GM12878 (cell line): Measurements from ENCODE around the gene FBXO3. TPM values are rescaled to one million over a fixed set of nuclear protein-coding genes. Genes with fewer than 3 reads are reported as not detected.

Experiments used
- ATAC-seq: fragments of 200-7000 bp; cut with Tn5 transposase; 3 replicates; pipeline ENCODE4 v1.9.1; 2020; ENCODE audit warnings: mild to moderate bottlenecking, moderate library complexity
- Bru-seq: library from RNA; stranded (reverse); fragments of 400-500 nt; gene quantifications from one replicate; lab custom pipeline; 2021; lab: Mats Ljungman, UMichigan
- BruChase-seq, 2 experiments: library from RNA; stranded (reverse); fragments of 400-500 nt; gene quantifications; one replicate each; lab custom pipeline; 2021; lab: Mats Ljungman, UMichigan
- BruUV-seq: library from RNA; stranded (reverse); fragments of 400-500 nt; replicated peaks from 2 replicates; lab custom pipeline; 2021; lab: Mats Ljungman, UMichigan
- CTCF ChIA-PET: fragments of 300-600 bp; sonication (Branson Sonifier 250); formaldehyde crosslinking; extraction: SDS; loops from one replicate; lab custom pipeline; 2021; ENCODE audit warnings: inconsistent platforms; lab: Yijun Ruan, JAX
- POLR2A ChIA-PET: fragments of 350-600 bp; formaldehyde crosslinking; extraction: SDS; loops from one replicate; lab custom pipeline; 2021; ENCODE audit warnings: inconsistent platforms; lab: Charles Lee
- RAD21 ChIA-PET: fragments of 300-600 bp; sonication (Branson Sonifier 250); formaldehyde crosslinking; loops from one replicate; lab custom pipeline; 2023; ENCODE audit warnings: antibody characterized with exemption; ENCODE audit not compliant: unreplicated experiment; lab: Charles Lee
- SMC1A ChIA-PET: fragments of 300-600 bp; sonication (Branson Sonifier 250); formaldehyde crosslinking; loops from one replicate; lab custom pipeline; 2023; ENCODE audit not compliant: unreplicated experiment, uncharacterized antibody; lab: Charles Lee
- DNase-seq: peaks from one replicate; pipeline ENCODE4 v3.0.0-alpha.2; 2011; ENCODE audit warnings: low read depth, low spot score
- FAIRE-seq: peaks from 3 replicates; lab custom pipeline; 2011; peaks lifted over from hg19 to GRCh38; lab: Jason Lieb, UNC
- H2AFZ ChIP-seq: 2 replicates; pipeline ENCODE4 v1.6.0; 2011; ENCODE audit warnings: low read depth, low read length, control low read depth; ENCODE audit not compliant: control insufficient read depth
- H3K27ac ChIP-seq: 2 replicates; pipeline ENCODE4 v1.5.1; 2011; ENCODE audit warnings: control low read depth; ENCODE audit not compliant: control insufficient read depth, insufficient read depth
- H3K27me3 ChIP-seq, 2 experiments: replicated peaks in 1 of 2; 2 replicates each; pipeline versions ENCODE4 v1.6.0 to v1.6.1; 2011; ENCODE audit warnings: low read length in 1 of 2; ENCODE audit not compliant: control insufficient read depth in 2 of 2, insufficient read depth in 2 of 2
- H3K36me3 ChIP-seq, 2 experiments: 2 replicates each; pipeline ENCODE4 v1.5.1; 2011; ENCODE audit warnings: low read length in 1 of 2; ENCODE audit not compliant: control insufficient read depth in 2 of 2, insufficient read depth in 2 of 2
- H3K4me1 ChIP-seq: 2 replicates; pipeline ENCODE4 v1.6.1; 2011; ENCODE audit warnings: mild to moderate bottlenecking, low read length, moderate library complexity, mixed read lengths; ENCODE audit not compliant: control insufficient read depth, insufficient read depth
- H3K4me2 ChIP-seq: 2 replicates; pipeline ENCODE4 v1.6.0; 2011; ENCODE audit warnings: control low read depth; ENCODE audit not compliant: control insufficient read depth, insufficient read depth
- H3K4me3 ChIP-seq: fragments of 200-600 bp; sonication (generic); 2 replicates; pipeline ENCODE4 v1.5.1; 2016
- H3K79me2 ChIP-seq: 2 replicates; pipeline ENCODE4 v1.6.0; 2011; ENCODE audit warnings: low read length; ENCODE audit not compliant: control insufficient read depth, insufficient read depth
- H3K9ac ChIP-seq: 2 replicates; pipeline ENCODE4 v1.8.0; 2011; ENCODE audit warnings: low read length, control low read depth, mixed read lengths; ENCODE audit not compliant: control insufficient read depth, insufficient read depth
- H3K9me3 ChIP-seq: replicated peaks from 3 replicates; pipeline ENCODE4 v1.5.1; 2011; ENCODE audit warnings: mild to moderate bottlenecking, low read length; ENCODE audit not compliant: control insufficient read depth, insufficient read depth
- H4K20me1 ChIP-seq: 2 replicates; pipeline ENCODE4 v1.6.0; 2011; ENCODE audit not compliant: control insufficient read depth, insufficient read depth
- ASH2L ChIP-seq: fragments of 300-600, 200-600 bp; sonication (generic); IDR thresholded peaks from 2 replicates; pipeline ENCODE4 v1.6.1; 2017; ENCODE audit warnings: low read depth, mild to moderate bottlenecking, borderline replicate concordance
- BHLHE40 ChIP-seq, 2 experiments: fragments of 450-650 bp in 1 of 2; IDR thresholded peaks; 2 replicates each; pipeline ENCODE4 v1.6.1; 2011 to 2017; ENCODE audit warnings: low read depth in 2 of 2, borderline replicate concordance in 1 of 2, improper control_type of control experiment in 1 of 2, low read length in 1 of 2, mild to moderate bottlenecking in 1 of 2
- CREM ChIP-seq: IDR thresholded peaks from 2 replicates; pipeline ENCODE4 v1.6.1; 2014; ENCODE audit warnings: antibody characterized with exemption, low read depth
- EGR1 ChIP-seq, 2 experiments: IDR thresholded peaks; 1 replicate in 1 of 2; 2 replicates in 1 of 2; pipeline ENCODE4 v1.6.1; 2011 to 2012; ENCODE audit warnings: low read depth in 2 of 2, low read length in 2 of 2, borderline replicate concordance in 1 of 2, mild to moderate bottlenecking in 1 of 2, moderate library complexity in 1 of 2
- HDAC2 ChIP-seq: fragments of 200-600 bp; sonication (generic); IDR thresholded peaks from 2 replicates; pipeline ENCODE4 v1.6.1; 2017
- POLR2A ChIP-seq: IDR thresholded peaks from 2 replicates; pipeline ENCODE4 v1.6.1; 2011; ENCODE audit warnings: low read depth, mild to moderate bottlenecking, low read length
- POLR2AphosphoS5 ChIP-seq: IDR thresholded peaks from 2 replicates; pipeline ENCODE4 v1.6.1; 2011; ENCODE audit warnings: mild to moderate bottlenecking, low read length, inconsistent platforms
- POU2F2 ChIP-seq: IDR thresholded peaks from 3 replicates; pipeline ENCODE4 v1.6.1; 2011; ENCODE audit warnings: low read depth, mild to moderate bottlenecking, low read length, borderline replicate concordance
- TAF1 ChIP-seq: IDR thresholded peaks from 2 replicates; pipeline ENCODE4 v1.6.1; 2011; ENCODE audit warnings: mild to moderate bottlenecking, low read depth, low read length, borderline replicate concordance
- USF1 ChIP-seq: IDR thresholded peaks from 2 replicates; pipeline ENCODE4 v1.6.1; 2011; ENCODE audit warnings: borderline replicate concordance, low read depth, mild to moderate bottlenecking, moderate library complexity, mixed read lengths, low read length; ENCODE audit not compliant: insufficient read depth; ENCODE audit errors: extremely low read length
- ZBTB40 ChIP-seq: fragments of 450-650 bp; IDR thresholded peaks from 2 replicates; pipeline ENCODE4 v1.6.1; 2016; ENCODE audit warnings: mild to moderate bottlenecking, moderate library complexity, borderline replicate concordance
- WGBS: methylation state at CpG from one replicate; pipeline ENCODE4 v1.1.6; 2016; ENCODE audit warnings: low lambda C conversion rate; ENCODE audit not compliant: insufficient replicate concordance, insufficient coverage; ENCODE audit errors: missing lambda C conversion rate; 5-methylcytosine and 5-hydroxymethylcytosine counted together
- in situ Hi-C: fragments of 300-500 bp; cut with MboI; formaldehyde crosslinking; loops from 9 replicates; pipeline ENCODE4 v1.14.3; 2018; ENCODE audit warnings: mixed read lengths
- intact Hi-C: fragments of 100-400 bp; cut with micrococcal nuclease; formaldehyde crosslinking; loops from one replicate; pipeline ENCODE4 v1.14.2; 2022; ENCODE audit not compliant: unreplicated experiment
- long read RNA-seq, 2 experiments: library from polyadenylated mRNA; unstranded; transcript quantifications; one replicate each; pipeline ENCODE4 v2.0.0, GENCODE V29; 2019 to 2020
- polyA minus RNA-seq, 3 experiments: library from RNA; depleted of rRNA, polyadenylated mRNA; stranded (reverse); fragments of >200 nt; gene quantifications; 2 replicates each; pipeline ENCODE4 v1.2.3, GENCODE V29; 2011
- polyA plus RNA-seq, 11 experiments: library from polyadenylated mRNA; depleted of rRNA in 4 of 11; unstranded in 6 of 11; stranded (reverse) in 5 of 11; fragments of >200 nt; fragmentation: Nextera tagmentation in 4 of 11; fragmentation: Illumina TruSeq in 1 of 11; extraction: Ambion mirVana in 4 of 11; extraction: Trizol in 1 of 11; gene quantifications; 1 replicate in 1 of 11; 2 replicates in 10 of 11; pipeline versions ENCODE4 v1.2.1 to v1.2.3, GENCODE V29; 2011 to 2016; ENCODE audit warnings: inconsistent platforms in 2 of 11, missing spikeins in 2 of 11, low read depth in 1 of 11
- total RNA-seq, 4 experiments: library from RNA; depleted of rRNA in 3 of 4; stranded (reverse); fragments of >200 nt in 3 of 4; fragmentation: Illumina TruSeq in 1 of 4; extraction: Trizol in 1 of 4; gene quantifications; 2 replicates each; pipeline versions ENCODE4 v1.2.1 to v1.2.3, GENCODE V29; 2013 to 2021

FBXO3 gene
- total RNA-seq (2013; cell fraction: nucleolus; rRNA removed) = 52.3 and 56.3 TPM in 2 replicates
- total RNA-seq (2014; rRNA removed) (10.4 and 11.1 TPM in 2 replicates), total RNA-seq (2014; rRNA removed; fragmentation: Illumina TruSeq; extraction: Trizol) (11.6 and 13.2 TPM in 2 replicates), total RNA-seq (2021) (9.2 and 11.3 TPM in 2 replicates), polyA plus RNA-seq (2011; rRNA removed) (33.4 and 45.2 TPM in 2 replicates), polyA plus RNA-seq (2014; fragmentation: Illumina TruSeq; extraction: Trizol) (14.5 and 23.5 TPM in 2 replicates), polyA plus RNA-seq (2014; fragmentation: Nextera tagmentation; extraction: Ambion mirVana) (10 to 100 TPM; 12.4 to 27.1 TPM), polyA plus RNA-seq (2014; rRNA removed) (8.5 and 8.9 TPM in 2 replicates), polyA plus RNA-seq (2016; fragmentation: Nextera tagmentation; extraction: Ambion mirVana) (10 to 100 TPM; 20.4 to 24.3 TPM), polyA minus RNA-seq (2011; rRNA and poly(A)+ RNA removed) (22.4 and 30.6 TPM in 2 replicates), Bru-seq, nascent RNA (percentile 85 among the genes with signal in this experiment), BruChase-seq, experiment 1, labeled RNA remaining after a 6-hour chase (percentile 76 among the genes with signal in this experiment), BruChase-seq, experiment 2, labeled RNA remaining after a 2-hour chase (percentile 84 among the genes with signal in this experiment)
- 7.7 TPM for polyA plus RNA-seq (2011; ENCODE audit: low read depth)
- 14.1 and 16.6 TPM in 2 replicates for polyA plus RNA-seq (2011; cell fraction: cytosol; rRNA removed)
- polyA plus RNA-seq (2011; cell fraction: nucleus; rRNA removed) = 21.6 and 31.0 TPM in 2 replicates
- polyA plus RNA-seq (2012) = 7.2 and 10.3 TPM in 2 replicates
- 9.7 and 13.2 TPM in 2 replicates for polyA minus RNA-seq (2011; cell fraction: cytosol; rRNA and poly(A)+ RNA removed)
- 24.4 and 30.0 TPM in 2 replicates for polyA minus RNA-seq (2011; cell fraction: nucleus; rRNA and poly(A)+ RNA removed)
- long read RNA-seq, experiment 1, transcript FBXO3-201 (11 exons, 2,397 nt) = major isoform, 5 of 15 reads
- long read RNA-seq, experiment 1, partial matches to known transcripts = 0 of 15 reads
- long read RNA-seq, experiment 1, other reads (novel, unspliced or antisense) = 8 of 15 reads
- long read RNA-seq, experiment 2, transcript FBXO3-201 (11 exons, 2,397 nt) = major isoform, 68 of 134 reads
- long read RNA-seq, experiment 2, transcript FBXO3-202 (10 exons, 1,672 nt) = minor isoform, 33 of 134 reads
- long read RNA-seq, experiment 2, partial matches to known transcripts = 3 of 134 reads
- long read RNA-seq, experiment 2, other reads (novel, unspliced or antisense) = 30 of 134 reads

GRCh38 chr11:33773987-33774735, at the start of gene FBXO3:
TSS of gene FBXO3 (minus strand) at chr11:33774520. CDS start at chr11:33774497, 23 bp downstream.
- H3K27me3 ChIP-seq = no peaks in the 10 kb centered on the region
- DNase-seq (no peak), ATAC-seq (peak; percentile 88), FAIRE-seq (no peak)
- peak within 1 kb of the TSS; percentile 97 for H3K4me2 ChIP-seq
- WGBS = under 1% methylated on average over 55 of the region's 64 CpGs
- H3K4me3 ChIP-seq = peak within 1 kb of the TSS; percentile 96
- H3K79me2 ChIP-seq = peaks cover 3% of the 10 kb centered on the region
- no peaks in the 10 kb centered on the region for H3K9me3 ChIP-seq
- H4K20me1 ChIP-seq = peaks cover 2% of the 10 kb centered on the region; the same call in 1 of the 2 replicates
- POLR2A ChIA-PET = interaction anchor here (0.6 to 1.5 kb wide), 10 partner anchors 8 to 735 kb away, joined by 3 to 6 read pairs (median 3); partner anchors contain the start of gene TCP11L1
- intact Hi-C loops (loop anchor here (10.0 kb wide), 1 partner anchor 461 kb away; no protein-coding TSS in a partner anchor), in situ Hi-C loops (no loop called here)
- H3K4me1 ChIP-seq = peaks cover 21% of the 10 kb centered on the region
- peak within 1 kb of the TSS; percentile 26; the same call in 1 of the 2 replicates for H3K27ac ChIP-seq
- CTCF ChIA-PET = interaction anchor here (0.7 to 3.9 kb wide), 7 partner anchors 20 to 456 kb away, joined by 3 to 16 read pairs (median 4); no protein-coding TSS in a partner anchor
- no TSS peak for BruUV-seq
- H2AFZ ChIP-seq = peak within 1 kb of the TSS; percentile 90
- RAD21 ChIA-PET = interaction anchor here (1.1 to 1.5 kb wide), 4 partner anchors 13 to 55 kb away, joined by 3 to 4 read pairs (median 3); partner anchors contain the start of gene CD59
- peak within 1 kb of the TSS; percentile 38 for H3K9ac ChIP-seq
- H3K36me3 ChIP-seq = peaks cover 0 to 3% of the 10 kb centered on the region in 2 experiments; a peak in 2 of 4 replicates
- SMC1A ChIA-PET = interaction anchor here (0.6 to 1.3 kb wide), 5 partner anchors 13 to 50 kb away, joined by 3 to 4 read pairs (median 3); no protein-coding TSS in a partner anchor
- TF ChIP-seq POU2F2 = 0 out of 3 replicates have a peak, but pooled peaks have one; percentile 10
- peak; percentile 85 for TF ChIP-seq POLR2A
- TF ChIP-seq POLR2AphosphoS5 = peak; percentile 35; the same call in 1 of the 2 replicates
- TF ChIP-seq BHLHE40 (IDR thresholded peaks at IDR 0.05; ENCODE audit: borderline replicate concordance in 1 of 2, low read depth in 2 of 2, low read length in 1 of 2) = peak in 1 of 2 experiments; percentile 7; a peak in 1 of 4 replicates
- TF ChIP-seq TAF1 = peak; percentile 64; the same call in 1 of the 2 replicates
- peak in 1 of 2 experiments; percentile 38; a peak in 1 of 3 replicates for TF ChIP-seq EGR1 (IDR thresholded peaks at IDR 0.05; ENCODE audit: borderline replicate concordance in 1 of 2, low read depth in 2 of 2, low read length in 2 of 2)
- TF ChIP-seq USF1 = no peak
- no peak for TF ChIP-seq HDAC2
- 0 out of 2 replicates have a peak, but pooled peaks have one; percentile 5 for TF ChIP-seq CREM
- 0 out of 2 replicates have a peak, but pooled peaks have one; percentile 36 for TF ChIP-seq ASH2L
- TF ChIP-seq ZBTB40 = no peak
